Tibial artery (tissue), 4 donors: ENCODE data around the gene SPCS2.

Experiments
- DNase-seq, 2 donors: peaks; one replicate each; pipeline ENCODE4 v3.0.0-alpha.2; 2019
- H3K27ac ChIP-seq, 2 donors: fragments of 200-600 bp; sonication (generic) in 1 of 2; 1 replicate in 1 of 2; 2 replicates in 1 of 2; pipeline ENCODE4 v1.5.1; 2018 to 2019; ENCODE audit warnings: mild to moderate bottlenecking in 1 of 2
- H3K27me3 ChIP-seq, 2 donors: fragments of 200-600 bp; sonication (generic) in 1 of 2; one replicate each; pipeline versions ENCODE4 v1.5.1 to v1.6.0; 2016 to 2019
- H3K36me3 ChIP-seq, 3 donors: fragments of 200-600 bp; sonication (generic) in 2 of 3; one replicate each; pipeline ENCODE4 v1.5.1; 2016 to 2019; ENCODE audit warnings: mild to moderate bottlenecking in 2 of 3
- H3K4me1 ChIP-seq, 4 donors: fragments of 200-600 bp; sonication (generic) in 2 of 4; 1 replicate in 3 of 4; 2 replicates in 1 of 4; pipeline ENCODE4 v1.5.1; 2016 to 2019
- H3K4me3 ChIP-seq, 2 donors: fragments of 200-600 bp; sonication (generic) in 1 of 2; 1 replicate in 1 of 2; 2 replicates in 1 of 2; pipeline ENCODE4 v1.5.1; 2018 to 2019; ENCODE audit warnings: mild to moderate bottlenecking in 2 of 2
- H3K9me3 ChIP-seq, 3 donors: fragments of 200-600 bp; sonication (generic) in 1 of 3; one replicate each; pipeline ENCODE4 v1.5.1; 2016 to 2019
- intact Hi-C: fragments of 100-400 bp; cut with DNase I; formaldehyde crosslinking; loops from one replicate; pipeline ENCODE4 v1.15.0; 2023; ENCODE audit warnings: low total_unique reads
- TF ChIP-seq, protein P1 (sequence below), 2 experiments: fragments of 200-600 bp in 1 of 2; fragments of 450-650 bp in 1 of 2; IDR thresholded peaks; one replicate each; pipeline ENCODE4 v1.5.1; 2017 to 2019; ENCODE audit warnings: antibody characterized with exemption in 2 of 2, mild to moderate bottlenecking in 1 of 2, moderate library complexity in 1 of 2

The SPCS2 gene

DNA sequence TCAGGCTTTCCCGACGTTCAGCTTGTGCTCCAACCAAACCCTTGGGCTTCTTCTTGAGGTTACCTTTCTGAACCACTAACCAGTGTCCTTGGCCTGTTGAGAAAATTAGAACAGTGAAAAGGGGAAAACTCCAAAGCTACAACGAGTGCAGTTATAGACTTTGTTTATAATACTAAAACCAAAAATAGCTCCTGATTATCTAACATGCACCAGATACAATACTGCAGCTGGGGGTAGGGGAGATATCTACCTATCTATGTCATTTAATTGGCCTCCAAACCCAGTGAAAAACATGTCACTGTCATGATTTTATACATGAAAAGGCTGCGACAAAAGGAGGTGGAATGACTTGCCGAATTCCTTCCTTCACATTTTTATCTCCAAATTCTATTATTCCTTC, 12.1 kb upstream of the SPCS2 start:
- intact Hi-C loops: loop anchor here (10.0 kb wide), 1 partner anchor 298 kb away; no protein-coding TSS in a partner anchor
- no peaks in the 10 kb centered on the region for H3K9me3 ChIP-seq
- H3K36me3 ChIP-seq: peaks cover 15 to 67% (median 46%) of the 10 kb centered on the region in 3 donors
- DNase-seq: no peak
- TF ChIP-seq, protein P1, sequence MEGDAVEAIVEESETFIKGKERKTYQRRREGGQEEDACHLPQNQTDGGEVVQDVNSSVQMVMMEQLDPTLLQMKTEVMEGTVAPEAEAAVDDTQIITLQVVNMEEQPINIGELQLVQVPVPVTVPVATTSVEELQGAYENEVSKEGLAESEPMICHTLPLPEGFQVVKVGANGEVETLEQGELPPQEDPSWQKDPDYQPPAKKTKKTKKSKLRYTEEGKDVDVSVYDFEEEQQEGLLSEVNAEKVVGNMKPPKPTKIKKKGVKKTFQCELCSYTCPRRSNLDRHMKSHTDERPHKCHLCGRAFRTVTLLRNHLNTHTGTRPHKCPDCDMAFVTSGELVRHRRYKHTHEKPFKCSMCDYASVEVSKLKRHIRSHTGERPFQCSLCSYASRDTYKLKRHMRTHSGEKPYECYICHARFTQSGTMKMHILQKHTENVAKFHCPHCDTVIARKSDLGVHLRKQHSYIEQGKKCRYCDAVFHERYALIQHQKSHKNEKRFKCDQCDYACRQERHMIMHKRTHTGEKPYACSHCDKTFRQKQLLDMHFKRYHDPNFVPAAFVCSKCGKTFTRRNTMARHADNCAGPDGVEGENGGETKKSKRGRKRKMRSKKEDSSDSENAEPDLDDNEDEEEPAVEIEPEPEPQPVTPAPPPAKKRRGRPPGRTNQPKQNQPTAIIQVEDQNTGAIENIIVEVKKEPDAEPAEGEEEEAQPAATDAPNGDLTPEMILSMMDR (IDR thresholded peaks at IDR 0.05): no peak
- no peak overlapping the region for H3K4me3 ChIP-seq
- H3K4me1 ChIP-seq: no peaks in the 10 kb centered on the region
- H3K27me3 ChIP-seq: no peaks in the 10 kb centered on the region
- H3K27ac ChIP-seq: no peak overlapping the region

DNA sequence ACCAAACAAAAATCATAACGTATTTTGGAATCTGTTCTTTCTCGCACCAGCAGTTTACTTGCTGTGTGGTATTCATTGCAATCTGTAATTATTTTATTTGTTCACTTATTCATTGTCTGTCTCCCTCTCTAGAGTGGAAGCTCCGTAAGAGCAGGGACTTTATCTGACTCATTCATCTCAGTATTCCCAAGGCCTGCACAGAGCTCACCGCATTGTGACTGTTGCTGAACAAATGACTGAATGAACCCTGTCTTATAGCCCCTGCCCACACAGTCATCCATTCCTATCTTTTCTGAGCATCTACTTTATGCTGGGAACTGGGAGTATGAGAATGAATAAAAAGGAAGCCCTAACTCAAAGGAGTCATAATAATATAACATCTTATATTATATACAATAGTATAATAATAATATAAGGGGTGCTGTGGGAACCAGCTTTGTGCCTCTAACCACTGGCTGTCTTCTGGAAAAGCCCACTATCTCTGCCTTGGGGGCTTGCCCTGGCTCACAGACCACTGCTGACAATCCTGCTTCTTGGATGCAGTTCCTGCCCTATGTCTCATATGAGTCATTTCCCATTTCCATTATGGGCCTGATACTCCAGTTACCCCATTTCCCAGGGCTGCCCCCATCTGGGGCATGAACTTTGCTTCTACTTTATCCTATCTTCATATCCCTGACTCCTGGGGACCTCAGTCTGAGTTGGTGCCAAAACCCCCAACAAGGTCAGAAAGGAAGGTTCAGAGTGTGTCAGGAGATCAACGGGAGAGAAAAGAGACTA, 11.2 kb upstream of the SPCS2 start:
- intact Hi-C loops: loop anchor here (10.0 kb wide), 1 partner anchor 297 kb away; no protein-coding TSS in a partner anchor
- Histone ChIP-seq H3K36me3 (peaks cover 15 to 59% (median 38%) of the 10 kb centered on the region in 3 donors), H3K9me3 (no peaks in the 10 kb centered on the region), H3K4me3 (no peak overlapping the region), H3K27me3 (no peaks in the 10 kb centered on the region), H3K4me1 (no peaks in the 10 kb centered on the region), H3K27ac (no peak overlapping the region)
- TF ChIP-seq, protein P1 (IDR thresholded peaks at IDR 0.05): no peak
- DNase-seq: no peak

DNA sequence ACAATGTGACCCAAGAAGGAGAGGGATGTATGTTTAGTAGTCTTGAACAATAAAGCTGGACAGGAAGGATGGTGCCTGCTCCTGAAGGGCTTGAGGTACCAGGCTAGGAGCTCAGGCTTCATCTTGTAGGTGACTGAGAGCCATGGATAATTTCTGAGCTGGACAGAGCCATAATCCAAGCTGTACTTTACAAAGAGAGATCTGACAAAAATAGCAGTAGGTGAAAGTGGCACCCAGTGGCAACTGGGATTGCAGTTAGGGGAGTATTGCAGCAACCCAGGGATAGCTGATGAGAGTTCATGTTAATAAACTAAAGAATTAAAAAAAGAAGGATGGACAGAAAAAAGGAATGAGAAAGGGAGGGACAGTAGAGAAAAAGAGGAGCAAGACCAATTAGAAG, 7.6 kb upstream of the SPCS2 start:
- no peak overlapping the region for H3K4me3 ChIP-seq
- no peaks in the 10 kb centered on the region for H3K27me3 ChIP-seq
- intact Hi-C loops: no loop called here

DNA sequence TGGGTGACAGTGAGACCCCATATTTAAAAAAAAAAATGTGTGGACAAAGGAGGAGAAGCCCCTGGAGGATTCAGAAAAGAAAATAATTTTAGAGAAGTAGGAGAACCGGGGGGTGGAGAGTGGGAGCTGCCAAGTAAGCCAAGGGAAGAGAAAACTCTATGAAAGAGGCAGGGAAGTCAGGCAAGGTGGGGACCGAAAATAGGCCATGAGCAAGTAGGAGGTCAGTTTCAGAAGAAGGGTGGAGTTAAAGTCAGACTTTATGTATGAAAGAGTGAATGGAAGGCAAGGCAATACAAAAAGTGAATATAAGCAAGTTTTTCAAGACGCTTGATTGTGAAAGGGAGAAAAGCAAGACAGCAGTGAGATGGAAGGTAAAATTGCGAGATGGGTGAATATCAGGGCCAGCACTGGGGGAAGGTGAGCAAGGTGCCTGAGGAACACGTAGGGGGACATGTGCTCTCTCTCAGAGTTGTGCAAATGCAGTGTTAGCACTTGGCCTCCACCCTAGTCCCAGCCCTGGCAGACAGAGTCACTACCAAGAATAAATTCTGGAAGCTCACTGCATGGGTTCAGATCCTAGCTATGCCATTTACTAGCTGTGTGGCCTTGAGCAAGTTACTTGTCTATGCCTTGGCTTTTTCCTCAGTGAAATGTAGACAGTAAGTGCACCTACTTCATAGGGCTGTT, 6.8 kb upstream of the SPCS2 start:
- Histone ChIP-seq H3K4me1 (no peaks in the 10 kb centered on the region), H3K9me3 (no peaks in the 10 kb centered on the region), H3K27ac (no peak overlapping the region), H3K4me3 (no peak overlapping the region), H3K27me3 (no peaks in the 10 kb centered on the region), H3K36me3 (peaks cover 0 to 28% (median 14%) of the 10 kb centered on the region in 3 donors)
- TF ChIP-seq, protein P1 (IDR thresholded peaks at IDR 0.05): no peak
- DNase-seq: no peak
- intact Hi-C loops: no loop called here

More for the DNA sequence above, 7.6 kb upstream of the SPCS2 start:
- H3K27ac ChIP-seq: no peak overlapping the region
- H3K4me1 ChIP-seq: no peaks in the 10 kb centered on the region
- no peak for DNase-seq
- H3K9me3 ChIP-seq: no peaks in the 10 kb centered on the region
- H3K36me3 ChIP-seq: peaks cover 0 to 36% (median 20%) of the 10 kb centered on the region in 3 donors
- TF ChIP-seq, protein P1 (IDR thresholded peaks at IDR 0.05): no peak

DNA sequence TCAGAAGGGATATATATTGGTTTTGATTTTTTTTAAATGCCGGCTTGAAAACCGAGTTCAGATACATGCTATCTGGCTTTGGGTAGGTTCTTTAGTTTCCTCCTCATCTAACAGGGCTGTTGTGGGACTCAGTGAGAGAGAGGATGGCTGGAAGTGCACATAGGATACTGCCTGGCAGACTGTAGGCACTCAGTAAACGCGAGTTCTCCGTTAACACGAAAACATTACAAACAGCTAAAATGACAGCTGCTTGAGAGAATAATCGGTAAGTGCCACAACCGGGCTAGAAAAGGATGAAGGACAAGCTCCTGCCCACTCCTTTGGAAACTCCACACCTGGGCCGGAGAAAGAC, 544 bp upstream of the SPCS2 start:
- intact Hi-C loops: no loop called here
- Histone ChIP-seq H3K4me3 (peak overlapping the region; percentile 66 to 93), H3K4me1 (peaks cover 0 to 36% (median 18%) of the 10 kb centered on the region in 4 donors), H3K27ac (peak overlapping the region; percentile 82 to 83), H3K36me3 (peaks cover 0 to 5% (median 0%) of the 10 kb centered on the region in 3 donors), H3K9me3 (no peaks in the 10 kb centered on the region), H3K27me3 (no peaks in the 10 kb centered on the region)
- DNase-seq: no peak
- TF ChIP-seq, protein P1 (IDR thresholded peaks at IDR 0.05): no peak
